Psoas muscle (tissue), 8 donors: ENCODE measurements around the gene MEG3. TPM values are rescaled to one million over a fixed set of nuclear protein-coding genes. Genes with fewer than 3 reads are reported as not detected.

Experiments
- ATAC-seq, 4 donors: fragments of 200-7000 bp; cut with Tn5 transposase; one replicate each; pipeline ENCODE4 v1.9.1; 2020; ENCODE audit warnings: moderate library complexity in 3 of 4, mild to moderate bottlenecking in 2 of 4
- DNase-seq, 2 donors: peaks; one replicate each; pipeline ENCODE4 v3.0.0-alpha.2; 2020
- H3K27ac ChIP-seq: fragments of 200-600 bp; one replicate; pipeline ENCODE4 v1.8.0; 2022
- H3K27me3 ChIP-seq, 3 donors: fragments of 200-600 bp in 1 of 3; one replicate each; pipeline versions ENCODE4 v1.6.1 to v1.8.0; 2013 to 2022; ENCODE audit warnings: low read length in 2 of 3, mild to moderate bottlenecking in 2 of 3, moderate library complexity in 1 of 3; ENCODE audit not compliant: insufficient read depth in 3 of 3
- H3K36me3 ChIP-seq, 2 donors: fragments of 200-600 bp in 1 of 2; one replicate each; pipeline versions ENCODE4 v1.6.1 to v1.8.0; 2013 to 2022; ENCODE audit warnings: low read depth in 1 of 2, mild to moderate bottlenecking in 1 of 2, moderate library complexity in 1 of 2; ENCODE audit not compliant: insufficient read depth in 1 of 2
- H3K4me1 ChIP-seq: fragments of 200-600 bp; one replicate; pipeline ENCODE4 v1.8.0; 2022
- H3K4me3 ChIP-seq: fragments of 200-600 bp; one replicate; pipeline ENCODE4 v1.8.0; 2022; ENCODE audit warnings: mild to moderate bottlenecking
- H3K9me3 ChIP-seq: fragments of 200-600 bp; one replicate; pipeline ENCODE4 v1.8.0; 2022
- WGBS, 3 donors: extraction: QIAGEN DNeasy Blood & Tissue Kit; methylation state at CpG; one replicate each; pipeline versions ENCODE4 v1.1.6 to v1.1.7; 2013; 5-methylcytosine and 5-hydroxymethylcytosine counted together
- intact Hi-C, 2 donors: fragments of 100-400 bp; cut with DNase I; formaldehyde crosslinking; loops; one replicate each; pipeline versions ENCODE4 v1.11.0 to v1.14.2; 2022
- polyA plus RNA-seq, 3 donors: library from polyadenylated mRNA; stranded (reverse); fragments of 200-250 nt; gene quantifications; one replicate each; pipeline ENCODE4 v1.2.3, GENCODE V29; 2013
- total RNA-seq, 4 donors: library from RNA; stranded (reverse); fragmentation: NEBNext Ultra II Directional in 2 of 4; extraction: Animal tissue kit (Norgen Biotek cat#: 25700) in 2 of 4; gene quantifications; one replicate each; pipeline versions ENCODE4 v1.2.1 to v1.2.4, GENCODE V29; 2021 to 2023
- TF ChIP-seq, protein P1 (sequence below): fragments of 200-600 bp; IDR thresholded peaks from one replicate; pipeline ENCODE4 v1.8.0; 2022; ENCODE audit warnings: antibody characterized with exemption
- donor health status: healthy with polysubstance abuse.
- donor health status: DM: no; HTN: no; CAD: no; lungs with moderate emphysema.
- donor health status: Bipolar disorder and iron deficiency.
- donor health status: healthy.
- donor health status: DM: yes; HTN: yes; CAD: no.
- donor health status: DM: no; HTN: no; CAD: no.
- donor health status: DM: no; HTN: no; CAD: no.
- donor health status: DM: yes; HTN: yes; CAD: no.

MEG3 gene
- total and polyA plus RNA-seq, 7 donors: 17.8 to 52.6 (median 24.9) TPM

DNA sequence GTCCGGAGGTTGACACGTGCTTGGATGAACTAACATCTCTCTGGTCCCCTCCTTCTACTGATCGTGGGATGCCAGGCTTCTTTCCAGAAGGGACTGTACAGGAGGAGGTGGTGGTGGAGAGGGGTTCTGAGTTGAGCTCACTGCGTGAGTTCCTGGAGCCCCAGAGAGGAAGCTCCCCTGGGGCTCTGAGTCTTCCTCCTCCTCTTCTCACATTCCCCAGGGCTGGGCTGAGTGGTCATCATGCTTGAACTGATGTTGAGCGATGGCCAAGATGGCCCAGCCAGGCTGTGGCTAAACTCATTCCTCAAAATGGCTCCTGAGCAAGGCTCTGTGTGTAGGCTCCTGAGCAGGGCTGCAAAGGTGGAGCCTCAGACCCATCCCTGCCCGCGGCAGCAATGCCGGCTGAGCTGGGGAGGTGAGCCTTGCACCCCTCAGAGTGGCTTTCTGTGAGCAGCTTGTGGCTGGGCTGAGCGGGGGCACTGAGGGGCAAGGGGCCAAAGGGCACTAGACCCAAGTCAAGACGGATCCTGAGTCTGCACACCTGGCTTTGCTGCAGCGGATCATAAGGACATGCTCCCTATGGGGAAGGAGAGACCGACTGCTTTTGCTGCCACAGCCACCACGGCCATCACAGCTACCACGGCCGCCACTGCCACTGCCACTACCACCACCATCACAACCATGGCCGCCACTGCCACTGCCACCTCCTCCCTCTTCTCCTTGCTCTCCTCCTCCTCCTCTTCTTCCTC is 35.4 kb downstream of the MEG3 start:
- no peaks in the 10 kb centered on the region for H3K36me3 ChIP-seq
- H3K27ac ChIP-seq: no peak overlapping the region
- H3K27me3 ChIP-seq: peaks cover 0 to 5% (median 1%) of the 10 kb centered on the region in 3 donors
- ATAC-seq: no peak
- 87 to 92% (median 87%) methylated on average over 16 of the region's 16 CpGs for WGBS, 3 donors
- intact Hi-C loops: no loop called here
- no peak overlapping the region for H3K4me3 ChIP-seq
- DNase-seq: peak in 1 of 2 donors; percentile 37
- no peaks in the 10 kb centered on the region for H3K9me3 ChIP-seq
- no peaks in the 10 kb centered on the region for H3K4me1 ChIP-seq
- TF ChIP-seq, protein P1, sequence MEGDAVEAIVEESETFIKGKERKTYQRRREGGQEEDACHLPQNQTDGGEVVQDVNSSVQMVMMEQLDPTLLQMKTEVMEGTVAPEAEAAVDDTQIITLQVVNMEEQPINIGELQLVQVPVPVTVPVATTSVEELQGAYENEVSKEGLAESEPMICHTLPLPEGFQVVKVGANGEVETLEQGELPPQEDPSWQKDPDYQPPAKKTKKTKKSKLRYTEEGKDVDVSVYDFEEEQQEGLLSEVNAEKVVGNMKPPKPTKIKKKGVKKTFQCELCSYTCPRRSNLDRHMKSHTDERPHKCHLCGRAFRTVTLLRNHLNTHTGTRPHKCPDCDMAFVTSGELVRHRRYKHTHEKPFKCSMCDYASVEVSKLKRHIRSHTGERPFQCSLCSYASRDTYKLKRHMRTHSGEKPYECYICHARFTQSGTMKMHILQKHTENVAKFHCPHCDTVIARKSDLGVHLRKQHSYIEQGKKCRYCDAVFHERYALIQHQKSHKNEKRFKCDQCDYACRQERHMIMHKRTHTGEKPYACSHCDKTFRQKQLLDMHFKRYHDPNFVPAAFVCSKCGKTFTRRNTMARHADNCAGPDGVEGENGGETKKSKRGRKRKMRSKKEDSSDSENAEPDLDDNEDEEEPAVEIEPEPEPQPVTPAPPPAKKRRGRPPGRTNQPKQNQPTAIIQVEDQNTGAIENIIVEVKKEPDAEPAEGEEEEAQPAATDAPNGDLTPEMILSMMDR: no peak

DNA sequence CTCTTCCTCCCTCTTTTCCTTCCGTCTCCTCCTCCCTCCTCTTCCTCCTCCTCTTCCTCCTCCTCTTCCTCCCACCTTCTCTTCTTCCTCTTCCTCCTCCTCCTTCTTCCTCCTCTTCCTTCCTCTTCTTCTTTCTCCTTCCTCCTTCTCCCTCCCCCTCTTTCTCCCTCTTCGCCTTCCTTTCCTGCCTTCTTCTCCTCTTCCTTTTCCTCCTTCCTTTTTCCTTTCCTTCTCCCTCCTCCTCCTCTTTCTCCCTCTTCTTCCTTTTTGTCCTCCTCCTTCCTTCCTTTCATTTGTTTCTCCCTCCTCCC is 36.0 kb downstream of the MEG3 start:
- no peak overlapping the region for H3K4me3 ChIP-seq
- DNase-seq: no peak
- TF ChIP-seq, protein P1: no peak
- H3K9me3 ChIP-seq: no peaks in the 10 kb centered on the region
- H3K36me3 ChIP-seq: no peaks in the 10 kb centered on the region
- 88 to 96% (median 93%) methylated on average over 2 of the region's 2 CpGs for WGBS, 3 donors
- intact Hi-C loops: no loop called here
- H3K27me3 ChIP-seq: peaks cover 0 to 5% (median 1%) of the 10 kb centered on the region in 3 donors
- ATAC-seq: no peak
- no peaks in the 10 kb centered on the region for H3K4me1 ChIP-seq
- no peak overlapping the region for H3K27ac ChIP-seq

DNA sequence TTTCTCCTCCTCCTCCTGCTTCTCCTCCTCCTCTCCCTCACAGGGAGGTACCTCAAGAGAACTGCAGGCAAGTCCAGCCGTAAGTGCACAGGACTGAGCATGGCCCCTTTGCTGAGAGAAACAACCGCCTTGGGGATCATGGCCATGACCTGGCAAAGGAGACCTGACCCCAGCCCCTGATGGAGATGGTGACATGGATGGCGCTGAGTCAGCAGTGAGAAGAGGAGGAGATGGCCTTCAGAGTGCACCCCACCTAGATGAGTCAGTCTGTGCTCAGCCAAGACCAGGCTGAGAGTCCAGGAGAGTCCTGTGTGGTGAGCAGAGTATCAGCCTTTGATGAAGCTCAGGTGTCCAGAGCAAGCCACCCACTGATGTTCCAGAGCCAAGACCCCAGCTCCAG is 36.4 kb downstream of the MEG3 start:
- Histone ChIP-seq H3K27ac (no peak overlapping the region), H3K27me3 (peaks cover 0 to 5% (median 1%) of the 10 kb centered on the region in 3 donors), H3K9me3 (no peaks in the 10 kb centered on the region), H3K4me1 (no peaks in the 10 kb centered on the region), H3K36me3 (no peaks in the 10 kb centered on the region), H3K4me3 (no peak overlapping the region)
- WGBS, 3 donors: 65 to 94% (median 79%) methylated on average over 3 of the region's 3 CpGs
- peak in 1 of 2 donors; percentile 28 for DNase-seq
- intact Hi-C loops: no loop called here
- TF ChIP-seq, protein P1: no peak
- ATAC-seq: no peak

DNA sequence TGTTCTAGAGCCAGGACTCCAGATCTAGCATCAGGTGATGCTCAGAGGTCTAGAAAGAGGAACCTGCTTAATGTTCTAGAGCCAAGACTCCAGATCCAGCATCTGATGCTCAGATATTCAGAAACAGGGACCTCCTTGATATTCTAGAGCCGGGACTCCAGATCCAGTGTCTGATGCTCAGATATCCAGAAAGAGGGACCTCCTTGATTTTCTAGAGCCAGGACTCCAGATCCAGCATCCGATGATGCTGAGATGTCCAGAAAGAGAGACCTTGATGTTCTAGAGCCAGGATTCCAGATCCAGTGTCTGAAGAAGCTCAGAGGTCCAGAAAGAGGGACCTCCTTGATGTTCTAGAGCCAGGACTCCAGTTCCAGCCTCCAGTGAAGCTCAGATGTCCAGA is 36.9 kb downstream of the MEG3 start:
- H3K27ac ChIP-seq: no peak overlapping the region
- no peaks in the 10 kb centered on the region for H3K9me3 ChIP-seq
- no peaks in the 10 kb centered on the region for H3K36me3 ChIP-seq
- no peak overlapping the region for H3K4me3 ChIP-seq
- ATAC-seq: no peak
- TF ChIP-seq, protein P1: no peak
- intact Hi-C loops: no loop called here
- H3K27me3 ChIP-seq: peaks cover 0 to 5% (median 1%) of the 10 kb centered on the region in 3 donors
- no peaks in the 10 kb centered on the region for H3K4me1 ChIP-seq
- WGBS, 3 donors: 96 to 99% (median 97%) methylated on average over 2 of the region's 2 CpGs
- no peak for DNase-seq

DNA sequence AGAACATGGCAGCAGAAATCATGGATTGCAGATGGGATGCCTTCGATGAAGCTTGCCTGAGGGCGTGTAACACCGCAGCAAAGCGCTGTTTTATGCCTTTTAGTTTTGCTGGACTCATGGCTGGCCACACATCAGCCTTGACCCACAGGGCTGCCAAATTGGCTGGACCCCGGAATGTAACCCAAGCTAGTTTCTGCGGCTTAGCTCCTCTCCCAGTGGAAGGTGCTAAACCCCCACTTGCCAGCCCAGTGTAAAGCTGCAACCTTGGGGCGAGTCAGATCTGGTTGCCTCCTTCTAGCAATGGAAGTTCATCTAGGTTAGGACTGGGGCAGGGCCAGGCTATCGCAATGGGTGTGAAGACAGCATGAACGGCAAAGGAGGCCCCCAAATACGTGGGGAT is 38.3 kb downstream of the MEG3 start:
- Histone ChIP-seq H3K9me3 (no peaks in the 10 kb centered on the region), H3K27me3 (peaks cover 0 to 1% (median 0%) of the 10 kb centered on the region in 3 donors), H3K36me3 (no peaks in the 10 kb centered on the region), H3K27ac (no peak overlapping the region), H3K4me1 (no peaks in the 10 kb centered on the region), H3K4me3 (no peak overlapping the region)
- intact Hi-C loops: no loop called here
- TF ChIP-seq, protein P1: no peak
- DNase-seq (no peak), ATAC-seq (no peak)
- WGBS, 3 donors: 35 to 47% (median 38%) methylated on average over 10 of the region's 10 CpGs
